ENCODE measurements around the gene PHF13. TPM values are rescaled to one million over a fixed set of nuclear protein-coding genes. Genes with fewer than 3 reads are reported as not detected.

PHF13 gene
- total and polyA plus RNA-seq, 10 of the 15 experiments (the other 5 are each of a cell fraction or from before 2014, with no cell fraction given), result 0.87 to 15.4 (median 5.1) TPM

GRCh38 chr1:6614929-6615785 is 1.6 kb downstream of the PHF13 start:
- Histone ChIP-seq H2AFZ (ENCODE audit: control insufficient read depth, low read depth, low read length) (no peak overlapping the region), H3K9ac (ENCODE audit: control insufficient read depth, insufficient read depth, low read length) (peak overlapping the region; percentile 65), H3K79me2 (ENCODE audit: control insufficient read depth, insufficient read depth, low read length) (peaks cover 22% of the 10 kb centered on the region), H3K9me3 (replicated peaks; ENCODE audit: control insufficient read depth, insufficient read depth, low read length) (no peaks in the 10 kb centered on the region), H3K4me1 (ENCODE audit: control insufficient read depth, insufficient read depth, low read length) (no peaks in the 10 kb centered on the region), H3K36me3 (ENCODE audit: control insufficient read depth in 2 of 2, insufficient read depth in 2 of 2, low read length in 1 of 2) (peaks cover 6 to 9% of the 10 kb centered on the region in 2 experiments; a peak in 3 of 4 replicates), H3K27me3 (replicated peaks in 1 of 2; ENCODE audit: control insufficient read depth in 2 of 2, insufficient read depth in 2 of 2, low read length in 1 of 2) (no peaks in the 10 kb centered on the region), H3K4me2 (ENCODE audit: control insufficient read depth, insufficient read depth) (peak overlapping the region; percentile 80), H3K27ac (ENCODE audit: control insufficient read depth, insufficient read depth) (peak overlapping the region; percentile 61), H3K4me3 (peak overlapping the region; percentile 90), H4K20me1 (ENCODE audit: control insufficient read depth, insufficient read depth) (no peaks in the 10 kb centered on the region)
- ChIA-PET POLR2A (interaction anchor here (0.7 to 1.3 kb wide), 4 partner anchors 9 to 34 kb away, joined by 3 to 5 read pairs (median 4); no protein-coding TSS in a partner anchor), SMC1A (ENCODE audit: uncharacterized antibody, unreplicated experiment) (interaction anchor here (1.2 to 1.3 kb wide), 2 partner anchors 15 to 32 kb away, joined by 4 read pairs; no protein-coding TSS in a partner anchor), CTCF (no interaction called here), RAD21 (ENCODE audit: unreplicated experiment) (interaction anchor here (0.8 to 1.3 kb wide), 2 partner anchors 9 to 61 kb away, joined by 4 to 6 read pairs; partner anchors contain the start of genes NOL9 and TAS1R1)
- in situ Hi-C loops (cut with MboI), result no loop called here
- FAIRE-seq (no peak), ATAC-seq (no peak), DNase-seq (ENCODE audit: low read depth, low spot score) (no peak)
- BruUV-seq (replicated peaks), result no TSS peak
- WGBS (ENCODE audit: insufficient coverage, insufficient replicate concordance, low lambda C conversion rate, missing lambda C conversion rate), result 14% methylated on average over 34 of the region's 82 CpGs
- intact Hi-C loops (cut with micrococcal nuclease; ENCODE audit: unreplicated experiment), result loop anchor here (5.0 to 10.0 kb wide), 2 partner anchors 63 to 170 kb away; partner anchors contain the start of genes CAMTA1 and NOL9
- no peak for TF ChIP-seq TCF3 (IDR thresholded peaks at IDR 0.05; ENCODE audit: borderline replicate concordance, insufficient read depth, low read depth, low read length)
- no peak for TF ChIP-seq ZNF687 (IDR thresholded peaks at IDR 0.05)
- no peak for TF ChIP-seq ZNF217 (IDR thresholded peaks at IDR 0.05)
- TF ChIP-seq IKZF2 (IDR thresholded peaks at IDR 0.05), result no peak
- no peak for TF ChIP-seq SUPT20H (IDR thresholded peaks at IDR 0.05; ENCODE audit: borderline replicate concordance, control insufficient read depth, low read depth, low read length)
- no peak for TF ChIP-seq PAX5 (IDR thresholded peaks at IDR 0.05; ENCODE audit: borderline replicate concordance, low read depth, low read length)
- peak in 1 of 2 experiments; percentile 43; a peak in 1 of 3 replicates for TF ChIP-seq EGR1 (IDR thresholded peaks at IDR 0.05; ENCODE audit: borderline replicate concordance in 1 of 2, low read depth in 2 of 2, low read length in 2 of 2)
- peak; percentile 34; the same call in 1 of the 2 replicates for TF ChIP-seq MLLT1 (IDR thresholded peaks at IDR 0.05)
- 0 out of 2 replicates have a peak, but pooled peaks have one; percentile 38 for TF ChIP-seq GATAD2B (conservative IDR thresholded peaks at IDR 0.05; ENCODE audit: low read depth)
- TF ChIP-seq RAD21 (IDR thresholded peaks at IDR 0.05; ENCODE audit: insufficient read depth, low read depth, low read length), result no peak
- TF ChIP-seq SUZ12 (IDR thresholded peaks at IDR 0.05; ENCODE audit: unreplicated experiment), result no peak
- no peak for TF ChIP-seq PBX3 (IDR thresholded peaks at IDR 0.05; ENCODE audit: insufficient replicate concordance, low read depth, low read length)
- no peak for TF ChIP-seq ATF2 (IDR thresholded peaks at IDR 0.05; ENCODE audit: low read length)
- no peak for TF ChIP-seq NBN (IDR thresholded peaks at IDR 0.05)
